Myocyte (in vitro differentiated cells): ENCODE measurements around the gene MIA2. TPM values are rescaled to one million over a fixed set of nuclear protein-coding genes. Genes with fewer than 3 reads are reported as not detected.

Source experiments
- DNase-seq: peaks from one replicate; pipeline ENCODE4 v3.0.0-alpha.2; 2012; ENCODE audit warnings: low read depth
- total RNA-seq: library from RNA; depleted of rRNA; stranded (reverse); fragments of >200 nt; gene quantifications from 2 replicates; pipeline ENCODE4 v1.2.3, GENCODE V29; 2014

Gene MIA2
- total RNA-seq, 1 donor from 2014 or later: 24.4 TPM

DNA sequence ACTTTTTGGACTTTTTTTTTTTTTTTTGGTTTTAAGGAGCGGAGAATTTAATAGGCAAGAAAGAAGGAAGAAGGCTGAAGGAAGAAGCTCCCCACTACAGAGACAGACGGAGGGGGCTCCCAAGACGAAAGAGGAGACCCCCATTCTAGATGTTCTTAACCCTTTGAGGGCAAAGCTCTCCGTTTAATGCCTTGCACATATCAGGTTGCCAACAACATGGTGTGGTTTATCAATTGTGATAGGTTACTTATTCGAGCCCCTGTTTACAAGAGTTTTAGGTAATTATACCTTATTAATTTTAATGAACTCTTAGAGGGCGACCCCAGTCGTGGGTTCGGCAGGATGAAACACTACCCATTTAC is 199.7 kb downstream of the MIA2 start:
- no peak for DNase-seq

DNA sequence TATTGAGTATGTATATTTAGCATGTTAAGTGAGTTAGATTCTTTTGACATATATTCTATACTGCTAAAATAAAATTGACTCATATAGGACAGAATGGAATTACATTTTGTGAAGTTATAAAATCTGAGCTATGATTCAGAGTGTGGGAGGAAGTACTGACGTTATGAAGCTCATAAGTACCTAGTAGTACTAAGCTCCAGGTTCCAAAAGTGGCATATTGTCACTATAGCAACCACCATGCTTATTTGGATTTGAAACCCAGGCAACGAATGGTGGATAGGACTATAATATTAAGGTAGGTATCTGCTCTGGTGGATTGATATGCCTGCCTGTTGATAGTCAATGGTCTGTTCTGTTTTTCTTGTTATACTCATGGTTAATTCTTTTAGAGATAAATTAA is 200.7 kb downstream of the MIA2 start:
- no peak for DNase-seq

DNA sequence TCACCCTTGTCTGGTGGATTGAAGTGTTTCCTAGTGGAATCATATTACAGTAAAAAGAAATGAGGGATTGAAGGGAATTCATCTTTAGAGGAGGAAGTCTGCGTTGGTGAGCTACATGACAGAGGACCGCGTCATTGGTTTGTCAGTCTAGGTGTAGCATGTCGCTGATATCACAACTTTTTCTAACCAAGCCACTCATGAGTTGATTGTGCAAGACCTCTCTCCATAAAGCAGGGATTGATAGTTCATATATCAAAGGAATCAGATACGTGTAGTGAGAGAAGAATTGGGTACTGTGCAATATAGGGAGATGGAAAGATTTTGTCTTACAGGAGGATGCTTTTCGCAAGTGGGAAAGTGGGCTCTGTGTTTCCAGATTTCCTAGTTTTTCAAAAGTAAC is 201.5 kb downstream of the MIA2 start:
- DNase-seq: no peak

Other genes starting within 250 kb of the MIA2 start
- gene SEC23A, start 130.7 kb upstream of the MIA2 start, total RNA-seq: 140 and 184 TPM in 2 replicates
- gene GEMIN2, start 119.6 kb upstream of the MIA2 start, total RNA-seq: 21.1 and 37.9 TPM in 2 replicates
- 20.3 and 26.2 TPM in 2 replicates for gene TRAPPC6B, start 63.6 kb upstream of the MIA2 start, total RNA-seq
- 24.0 and 30.3 TPM in 2 replicates for gene PNN, start 58.7 kb upstream of the MIA2 start, total RNA-seq
- 8.5 and 9.9 TPM in 2 replicates for gene FBXO33, start 198.5 kb downstream of the MIA2 start, total RNA-seq